ENCODE measurements around the gene DNAJC22. TPM values are rescaled to one million over a fixed set of nuclear protein-coding genes. Genes with fewer than 3 reads are reported as not detected.

DNAJC22 gene
- total RNA-seq, 1 donor from 2014 or later = 0.35 TPM

DNA sequence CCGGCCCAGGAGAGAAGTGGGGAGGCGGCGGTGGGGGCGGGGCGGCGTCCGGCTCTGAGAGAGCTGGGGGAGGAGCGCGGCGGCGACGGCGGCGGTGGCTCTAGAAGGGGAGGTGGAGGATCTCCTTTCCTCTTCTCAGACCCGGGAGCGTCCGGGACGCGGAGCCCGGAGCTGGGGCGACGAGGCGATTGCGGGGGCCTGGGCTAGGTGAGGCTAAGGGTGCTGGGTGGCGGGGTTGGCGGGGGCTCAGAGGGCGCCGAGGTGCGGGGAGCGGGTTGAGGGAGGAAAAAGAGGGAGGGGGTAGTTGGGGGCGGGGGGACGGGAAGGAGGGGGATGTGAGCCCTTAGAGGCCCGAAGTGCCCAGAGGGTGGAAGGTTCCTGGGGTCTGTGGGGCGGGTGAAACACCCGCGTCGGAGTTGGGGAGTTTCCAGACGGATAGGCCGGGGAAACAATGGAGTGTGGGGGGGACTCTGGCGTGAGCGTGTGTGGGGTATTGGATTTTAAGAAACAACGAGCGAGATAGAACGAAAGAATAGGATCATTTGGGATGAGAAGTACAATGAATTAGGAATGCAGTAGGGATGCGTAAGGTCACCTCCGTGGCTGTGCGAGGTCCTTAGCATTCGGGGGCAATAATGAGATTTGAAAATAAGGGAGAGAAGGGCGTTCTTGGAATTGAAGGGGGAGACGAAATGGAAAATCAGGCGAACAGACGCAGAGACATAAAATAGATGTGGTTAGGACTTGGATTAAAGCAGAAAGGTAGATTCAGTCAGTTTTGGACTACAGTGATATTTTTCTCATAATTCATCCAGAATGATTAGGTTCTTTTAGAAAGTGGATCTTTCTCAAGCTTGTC is 20.9 kb downstream of the DNAJC22 start, which contains the start of gene SPATS2:
SPATS2 (plus strand) TSS at position 82 of the 859 bp plus-strand sequence. CDS start 93,551 bp downstream, outside the sequence.
- Mint-ChIP-seq H3K4me1 (peaks cover 30% of the 10 kb centered on the region), H3K27ac (ENCODE audit: unreplicated experiment) (peak within 1 kb of the TSS; percentile 99), H3K36me3 (ENCODE audit: low read depth) (peaks cover under 1% of the 10 kb centered on the region), H3K9me3 (no peaks in the 10 kb centered on the region), H3K4me3 (peak within 1 kb of the TSS; percentile 92), H3K27me3 (ENCODE audit: low read depth) (no peaks in the 10 kb centered on the region)
- TF ChIP-seq, protein P1, sequence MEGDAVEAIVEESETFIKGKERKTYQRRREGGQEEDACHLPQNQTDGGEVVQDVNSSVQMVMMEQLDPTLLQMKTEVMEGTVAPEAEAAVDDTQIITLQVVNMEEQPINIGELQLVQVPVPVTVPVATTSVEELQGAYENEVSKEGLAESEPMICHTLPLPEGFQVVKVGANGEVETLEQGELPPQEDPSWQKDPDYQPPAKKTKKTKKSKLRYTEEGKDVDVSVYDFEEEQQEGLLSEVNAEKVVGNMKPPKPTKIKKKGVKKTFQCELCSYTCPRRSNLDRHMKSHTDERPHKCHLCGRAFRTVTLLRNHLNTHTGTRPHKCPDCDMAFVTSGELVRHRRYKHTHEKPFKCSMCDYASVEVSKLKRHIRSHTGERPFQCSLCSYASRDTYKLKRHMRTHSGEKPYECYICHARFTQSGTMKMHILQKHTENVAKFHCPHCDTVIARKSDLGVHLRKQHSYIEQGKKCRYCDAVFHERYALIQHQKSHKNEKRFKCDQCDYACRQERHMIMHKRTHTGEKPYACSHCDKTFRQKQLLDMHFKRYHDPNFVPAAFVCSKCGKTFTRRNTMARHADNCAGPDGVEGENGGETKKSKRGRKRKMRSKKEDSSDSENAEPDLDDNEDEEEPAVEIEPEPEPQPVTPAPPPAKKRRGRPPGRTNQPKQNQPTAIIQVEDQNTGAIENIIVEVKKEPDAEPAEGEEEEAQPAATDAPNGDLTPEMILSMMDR (conservative IDR thresholded peaks at IDR 0.05) = no peak
- DNase-seq (ENCODE audit: low read depth, low spot score) = peak; percentile 99

DNA sequence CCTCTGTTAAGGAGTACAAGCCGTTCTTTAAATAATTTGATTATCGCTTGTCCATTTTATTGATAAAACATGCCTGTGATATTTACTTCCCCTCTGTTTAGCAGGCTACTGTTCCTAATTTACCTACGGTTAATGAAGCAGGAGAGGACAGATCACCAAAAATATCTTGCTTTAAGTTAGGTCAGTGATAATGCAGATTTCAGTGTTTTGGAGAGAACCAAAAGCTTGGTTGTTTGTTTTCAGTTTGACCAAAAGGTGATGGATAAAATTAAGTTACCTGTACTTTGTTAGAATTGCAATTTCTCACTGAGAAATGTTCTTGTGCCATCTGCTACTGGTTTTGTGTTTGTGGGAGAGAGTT is 21.5 kb downstream of the DNAJC22 start:
- Mint-ChIP-seq H3K36me3 (ENCODE audit: low read depth) (peaks cover 3% of the 10 kb centered on the region), H3K4me1 (peaks cover 30% of the 10 kb centered on the region), H3K27ac (ENCODE audit: unreplicated experiment) (no peak overlapping the region), H3K9me3 (no peaks in the 10 kb centered on the region), H3K27me3 (ENCODE audit: low read depth) (no peaks in the 10 kb centered on the region), H3K4me3 (peak overlapping the region; percentile 92)
- TF ChIP-seq, protein P1 (conservative IDR thresholded peaks at IDR 0.05) = no peak
- DNase-seq (ENCODE audit: low read depth, low spot score) = no peak

DNA sequence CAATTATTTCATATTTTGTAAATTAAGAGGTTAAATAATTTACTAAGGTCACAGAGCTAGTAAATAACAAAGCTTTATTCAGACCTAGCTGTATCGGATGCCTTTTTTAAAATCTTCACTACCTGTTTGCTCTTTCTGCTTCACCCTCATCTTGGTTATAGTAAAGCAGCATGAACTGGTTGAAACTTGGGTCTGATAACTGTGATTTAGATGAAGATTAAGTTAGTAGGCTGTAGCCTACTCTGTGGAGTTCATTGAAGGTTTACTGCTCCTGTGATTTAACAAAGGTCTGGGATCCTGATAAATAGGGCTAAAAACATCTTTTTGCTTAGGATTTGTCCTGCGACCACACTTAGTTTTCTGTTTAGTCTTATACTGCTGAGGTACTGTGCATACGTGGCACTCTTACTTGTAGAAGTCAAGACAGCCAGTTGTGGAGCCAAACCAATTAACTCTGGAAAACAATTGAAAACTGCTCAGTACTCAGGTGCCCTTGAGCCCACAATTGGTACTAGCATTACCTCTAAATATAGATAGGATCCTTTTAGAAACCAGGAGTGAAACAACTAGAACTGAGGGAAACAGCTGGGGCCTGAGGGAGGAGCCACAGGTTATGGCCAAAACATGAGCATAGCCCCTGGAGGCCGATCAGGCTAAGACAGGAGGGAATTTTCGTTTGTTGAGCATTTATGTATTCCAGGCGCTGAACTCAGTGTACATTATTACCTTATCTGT is 22.9 kb downstream of the DNAJC22 start:
- H3K27ac Mint-ChIP-seq (ENCODE audit: unreplicated experiment) = no peak overlapping the region
- no peaks in the 10 kb centered on the region for H3K9me3 Mint-ChIP-seq
- H3K36me3 Mint-ChIP-seq (ENCODE audit: low read depth) = peaks cover 3% of the 10 kb centered on the region
- H3K4me3 Mint-ChIP-seq = peak overlapping the region; percentile 78
- TF ChIP-seq, protein P1 (conservative IDR thresholded peaks at IDR 0.05) = peak; percentile 51
- peaks cover 30% of the 10 kb centered on the region for H3K4me1 Mint-ChIP-seq
- no peaks in the 10 kb centered on the region for H3K27me3 Mint-ChIP-seq (ENCODE audit: low read depth)
- DNase-seq (ENCODE audit: low read depth, low spot score) = no peak

DNA sequence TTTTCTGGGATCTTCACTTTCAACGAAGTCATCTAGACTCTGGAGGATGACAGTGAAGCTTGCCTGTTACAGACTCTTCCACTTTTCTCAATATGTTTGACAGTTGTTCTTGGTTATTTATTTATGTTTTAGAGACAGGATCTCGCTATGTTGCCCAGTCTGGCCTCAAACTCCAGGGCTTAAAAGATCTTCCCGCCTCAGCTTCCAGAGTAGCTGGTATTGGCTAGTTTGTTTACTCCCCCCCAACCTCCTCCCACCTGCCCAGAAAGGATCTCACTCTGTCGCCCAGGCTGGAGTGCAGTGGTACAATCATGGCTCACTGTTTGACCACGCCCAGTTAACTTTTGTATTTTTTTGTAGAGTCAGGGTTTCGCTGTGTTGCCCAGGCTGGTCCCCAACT is 23.9 kb downstream of the DNAJC22 start:
- no peak overlapping the region for H3K27ac Mint-ChIP-seq (ENCODE audit: unreplicated experiment)
- no peak for DNase-seq (ENCODE audit: low read depth, low spot score)
- TF ChIP-seq, protein P1 (conservative IDR thresholded peaks at IDR 0.05) = no peak

DNA sequence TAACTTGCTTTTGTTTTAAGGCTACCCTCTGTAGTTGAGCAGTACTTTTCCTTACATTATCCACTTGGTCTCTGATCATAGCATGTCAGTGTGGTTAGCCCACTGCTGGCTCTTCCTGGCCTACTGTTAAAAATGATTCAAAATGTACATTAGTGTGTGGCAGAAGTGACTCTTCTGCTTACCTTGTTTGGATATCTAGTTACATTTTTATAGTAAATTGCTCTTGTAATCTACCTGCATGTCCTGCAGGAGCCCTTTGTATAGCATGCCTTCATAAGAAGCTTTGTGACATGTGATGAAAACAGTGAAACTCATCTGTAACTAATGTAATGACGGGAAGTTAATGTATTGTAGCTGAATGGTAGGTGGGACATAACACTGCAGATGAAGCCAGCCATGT is 28.7 kb downstream of the DNAJC22 start:
- Mint-ChIP-seq H3K36me3 (ENCODE audit: low read depth) (peaks cover 3% of the 10 kb centered on the region), H3K27ac (ENCODE audit: unreplicated experiment) (no peak overlapping the region), H3K4me3 (no peak overlapping the region), H3K4me1 (peaks cover 8% of the 10 kb centered on the region), H3K27me3 (ENCODE audit: low read depth) (no peaks in the 10 kb centered on the region), H3K9me3 (no peaks in the 10 kb centered on the region)
- DNase-seq (ENCODE audit: low read depth, low spot score) = no peak
- TF ChIP-seq, protein P1 (conservative IDR thresholded peaks at IDR 0.05) = no peak

More for the DNA sequence above, 23.9 kb downstream of the DNAJC22 start:
- Mint-ChIP-seq H3K4me1 (peaks cover 30% of the 10 kb centered on the region), H3K27me3 (ENCODE audit: low read depth) (no peaks in the 10 kb centered on the region), H3K36me3 (ENCODE audit: low read depth) (peaks cover 3% of the 10 kb centered on the region), H3K4me3 (peak overlapping the region; percentile 5), H3K9me3 (no peaks in the 10 kb centered on the region)
